ENCODE data around the gene SNAPIN. TPM values are rescaled to one million over a fixed set of nuclear protein-coding genes. Genes with fewer than 3 reads are reported as not detected.
A peak's percentile ranks its signal among the peaks of the same experiment; 100 is the strongest.

Gene SNAPIN
- total RNA-seq, 4 donors from 2014 or later = 10.5 to 38.4 (median 27.4) TPM

GRCh38 chr1:153698020-153698922 is 39.8 kb downstream of the SNAPIN start:
- DNase-seq = no peak
- Histone ChIP-seq H3K4me3 (peak overlapping the region in 1 of 4 donors; percentile 11), H3K4me1 (peaks cover 0 to 3% (median 0%) of the 10 kb centered on the region in 4 donors), H3K27me3 (no peaks in the 10 kb centered on the region), H3K9me3 (no peaks in the 10 kb centered on the region), H3K36me3 (no peaks in the 10 kb centered on the region), H3K27ac (peak overlapping the region; percentile 51 to 76 (median 69))
- in situ Hi-C loops (cut with MboI; ENCODE audit: low pct_ligation_motif_present in 1 of 4, low pct_unique_long_range_greater_than_20kb in 1 of 4, low sequenced_read_pairs in 3 of 4) (loop anchor here in 1 of 4 donors (25.0 kb wide), 1 partner anchor 289 kb away; the partner anchor contains the start of genes JTB, RAB13 and RPS27), intact Hi-C loops (cut with DNase I; ENCODE audit: low total_unique reads) (no loop called here)
- WGBS, 2 donors (ENCODE audit: low coverage in 1 of 2) = 53 to 54% methylated on average over 11 to 29 of the region's 29 CpGs
- TF ChIP-seq POLR2A (IDR thresholded peaks at IDR 0.05) = no peak
- no peak for TF ChIP-seq CTCF (IDR thresholded peaks at IDR 0.05)
- TF ChIP-seq EP300 (IDR thresholded peaks at IDR 0.05; ENCODE audit: low read depth) = no peak
- TF ChIP-seq POLR2AphosphoS5 (IDR thresholded peaks at IDR 0.05) = no peak

- WGBS, 2 donors (ENCODE audit: low coverage in 1 of 2) = 94 to 98% methylated on average over 6 of the region's 6 CpGs
- no peaks in the 10 kb centered on the region for H3K9me3 ChIP-seq
- in situ Hi-C loops (cut with MboI; ENCODE audit: low pct_ligation_motif_present in 1 of 4, low pct_unique_long_range_greater_than_20kb in 1 of 4, low sequenced_read_pairs in 3 of 4) (loop anchor here in 1 of 4 donors (25.0 kb wide), 1 partner anchor 288 kb away; the partner anchor contains the start of genes JTB, RAB13 and RPS27), intact Hi-C loops (cut with DNase I; ENCODE audit: low total_unique reads) (no loop called here)
- DNase-seq = no peak
- H3K4me1 ChIP-seq = peaks cover 0 to 3% (median 0%) of the 10 kb centered on the region in 4 donors
- no peak overlapping the region for H3K4me3 ChIP-seq
- TF ChIP-seq CTCF (IDR thresholded peaks at IDR 0.05) (no peak), EP300 (IDR thresholded peaks at IDR 0.05; ENCODE audit: low read depth) (no peak), POLR2AphosphoS5 (IDR thresholded peaks at IDR 0.05) (no peak), POLR2A (IDR thresholded peaks at IDR 0.05) (no peak)
- no peaks in the 10 kb centered on the region for H3K27me3 ChIP-seq
- H3K36me3 ChIP-seq = no peaks in the 10 kb centered on the region
- H3K27ac ChIP-seq = peak overlapping the region in 3 of 4 donors; percentile 50 to 76 (median 71)
Observed at GRCh38 chr1:153698923-153699714, 40.6 kb downstream of the SNAPIN start.

GRCh38 chr1:153699768-153700167 is 41.3 kb downstream of the SNAPIN start:
- in situ Hi-C loops (cut with MboI; ENCODE audit: low pct_ligation_motif_present in 1 of 4, low pct_unique_long_range_greater_than_20kb in 1 of 4, low sequenced_read_pairs in 3 of 4) = loop anchor here in 1 of 4 donors (25.0 kb wide), 1 partner anchor 288 kb away; the partner anchor contains the start of genes JTB, RAB13 and RPS27
- Histone ChIP-seq H3K36me3 (no peaks in the 10 kb centered on the region), H3K27me3 (no peaks in the 10 kb centered on the region), H3K9me3 (no peaks in the 10 kb centered on the region), H3K4me1 (peaks cover 0 to 3% (median 0%) of the 10 kb centered on the region in 4 donors), H3K27ac (no peak overlapping the region), H3K4me3 (no peak overlapping the region)
- DNase-seq = no peak
- 78 to 88% methylated on average over 1 to 6 of the region's 6 CpGs for WGBS, 2 donors (ENCODE audit: low coverage in 1 of 2)
- intact Hi-C loops (cut with DNase I; ENCODE audit: low total_unique reads) = no loop called here
- TF ChIP-seq POLR2A (IDR thresholded peaks at IDR 0.05) (no peak), POLR2AphosphoS5 (IDR thresholded peaks at IDR 0.05) (no peak), EP300 (IDR thresholded peaks at IDR 0.05; ENCODE audit: low read depth) (no peak), CTCF (IDR thresholded peaks at IDR 0.05) (no peak)

GRCh38 chr1:153705484-153705883 is 47.0 kb downstream of the SNAPIN start:
- H3K9me3 ChIP-seq = no peaks in the 10 kb centered on the region
- no peaks in the 10 kb centered on the region for H3K27me3 ChIP-seq
- in situ Hi-C loops (cut with MboI; ENCODE audit: low pct_ligation_motif_present in 1 of 4, low pct_unique_long_range_greater_than_20kb in 1 of 4, low sequenced_read_pairs in 3 of 4) (no loop called here), intact Hi-C loops (cut with DNase I; ENCODE audit: low total_unique reads) (no loop called here)
- H3K27ac ChIP-seq = no peak overlapping the region
- TF ChIP-seq POLR2A (IDR thresholded peaks at IDR 0.05) = no peak
- TF ChIP-seq CTCF (IDR thresholded peaks at IDR 0.05) = no peak
- no peak for TF ChIP-seq POLR2AphosphoS5 (IDR thresholded peaks at IDR 0.05)
- TF ChIP-seq EP300 (IDR thresholded peaks at IDR 0.05; ENCODE audit: low read depth) = no peak
- H3K4me3 ChIP-seq = no peak overlapping the region
- no peak for DNase-seq
- no peaks in the 10 kb centered on the region for H3K36me3 ChIP-seq
- H3K4me1 ChIP-seq = no peaks in the 10 kb centered on the region
- 87 to 91% methylated on average over 9 of the region's 9 CpGs for WGBS, 2 donors (ENCODE audit: low coverage in 1 of 2)
